Left kidney (tissue), 2 donors: ENCODE data around the gene LRRC4C. TPM values are rescaled to one million over a fixed set of nuclear protein-coding genes. Genes with fewer than 3 reads are reported as not detected.
"Not testable (repeated sequence)": the region's sequence is repeated elsewhere in the genome, so short reads cannot be mapped to it uniquely, and the experiment has no call there.

ENCODE experiments used
- DNase-seq: peaks from one replicate; pipeline ENCODE4 v3.0.0-alpha.2; 2013
- polyA plus RNA-seq: library from polyadenylated mRNA; unstranded; fragments of 120-200 nt; gene quantifications from one replicate; pipeline ENCODE4 v1.2.1, GENCODE V29; 2013; ENCODE audit not compliant: insufficient read length

Gene LRRC4C
- polyA plus RNA-seq, 1 donor: 17.0 TPM

DNA sequence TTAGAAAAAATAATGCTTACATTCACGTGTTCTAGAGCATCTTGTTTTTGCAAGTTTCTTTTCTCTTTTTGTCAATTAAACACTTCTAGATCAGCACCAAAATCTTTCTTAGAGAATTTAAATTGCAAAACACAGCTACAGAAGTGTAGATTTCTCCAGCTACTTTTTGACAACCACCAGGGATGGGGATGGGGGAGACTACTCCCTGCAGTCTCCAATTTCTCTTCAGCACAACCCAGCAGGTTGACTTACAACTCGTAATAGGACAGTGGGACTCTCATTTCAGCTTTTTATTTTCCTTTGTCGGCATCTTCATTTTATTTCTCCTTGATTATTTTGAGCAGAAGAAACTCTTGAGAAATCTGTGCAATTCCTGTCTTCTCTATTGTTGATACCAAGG is 441.2 kb downstream of the LRRC4C start:
- peak; percentile 10 for DNase-seq

DNA sequence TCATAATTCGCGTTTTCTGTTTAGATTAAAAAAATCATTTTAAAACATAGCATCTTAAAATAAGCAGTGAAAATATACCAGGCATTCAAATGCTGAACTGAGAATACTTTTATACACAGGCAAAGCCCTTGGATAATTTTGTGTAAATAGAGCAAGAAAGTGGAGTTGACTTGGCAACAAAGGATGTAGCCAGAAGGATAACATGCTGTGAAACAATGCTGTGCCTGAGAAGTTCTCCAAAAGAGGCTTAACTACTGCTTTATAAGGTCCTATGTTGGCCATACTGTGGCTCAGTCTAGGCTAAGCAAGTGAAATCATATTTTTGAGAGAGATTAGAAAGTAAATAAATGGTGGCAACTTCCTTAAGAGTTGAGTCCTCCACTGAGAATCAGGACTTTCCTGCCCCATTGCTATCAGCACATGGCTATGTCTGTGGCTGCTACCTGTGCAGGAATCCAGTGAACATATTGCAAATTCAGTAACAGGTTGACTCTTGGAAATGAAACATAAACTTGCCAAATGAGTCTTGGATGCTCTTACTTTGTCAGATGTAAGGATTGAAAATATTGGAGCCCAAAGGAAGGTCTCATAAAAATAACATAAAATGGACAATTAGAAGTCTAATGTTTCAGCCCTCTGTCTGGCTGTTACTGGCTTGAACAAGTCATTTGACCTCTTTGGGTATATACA is 448.9 kb downstream of the LRRC4C start:
- DNase-seq: no peak

DNA sequence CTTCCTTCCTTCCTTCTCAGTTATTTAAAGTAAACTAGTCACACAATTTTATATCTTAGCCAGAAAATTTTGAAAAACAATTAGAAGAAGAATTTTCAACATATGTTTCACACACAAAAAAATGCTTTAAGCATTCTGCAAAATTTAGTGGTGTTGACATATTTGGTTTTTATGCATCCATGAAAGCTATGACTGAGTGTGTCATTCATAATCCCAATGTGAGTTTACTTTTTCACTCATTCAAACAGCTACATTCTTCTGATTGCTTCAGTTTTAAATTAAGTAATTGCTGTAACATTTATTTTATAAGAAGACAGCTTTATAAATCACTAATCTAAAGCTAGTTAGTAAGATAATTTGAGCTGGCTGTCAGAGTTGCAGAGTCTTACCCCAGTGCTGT is 453.5 kb downstream of the LRRC4C start:
- no peak for DNase-seq

DNA sequence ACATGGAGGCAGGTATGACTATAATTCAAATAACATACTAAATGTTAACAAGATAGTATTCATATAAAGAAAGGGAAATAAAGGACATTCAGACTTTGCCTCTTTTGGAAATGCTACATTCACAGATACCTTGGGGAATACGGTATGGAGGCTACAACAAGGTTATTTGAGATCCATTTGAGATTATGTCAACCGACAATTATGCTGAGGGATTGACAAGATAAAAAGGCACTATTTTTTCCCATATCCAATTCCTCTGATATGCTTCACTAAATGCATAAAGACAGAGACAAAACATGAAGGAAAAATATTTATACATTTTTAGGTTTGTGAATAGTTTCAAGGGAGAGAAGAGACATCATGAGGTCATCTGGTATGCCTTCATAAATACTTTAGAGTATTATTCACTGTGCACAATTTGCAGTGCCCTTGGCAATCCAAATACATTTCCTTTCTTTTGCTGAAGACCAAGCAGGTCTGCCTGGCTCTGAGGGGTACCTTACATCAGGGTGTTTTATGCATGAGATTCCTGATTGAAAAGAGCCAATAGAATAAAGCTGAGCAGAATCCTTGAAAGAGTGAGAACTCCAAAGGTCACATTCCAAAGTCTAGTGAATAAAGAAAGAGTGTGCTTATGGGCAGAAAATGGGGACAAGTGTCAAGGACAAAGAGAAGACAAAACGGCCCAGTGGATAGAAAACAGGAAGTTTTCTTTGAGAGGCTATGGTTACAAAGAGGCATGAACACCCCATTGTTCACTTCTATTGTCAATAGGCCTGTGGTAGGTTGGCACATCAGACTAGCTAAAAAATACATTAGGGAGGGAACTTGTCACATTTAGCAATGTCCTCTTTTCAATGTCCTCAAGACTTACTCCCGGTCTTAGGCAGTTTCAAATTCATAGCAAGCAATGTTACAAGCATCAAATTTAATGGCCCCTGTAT is 455.8 kb downstream of the LRRC4C start:
- no peak for DNase-seq

DNA sequence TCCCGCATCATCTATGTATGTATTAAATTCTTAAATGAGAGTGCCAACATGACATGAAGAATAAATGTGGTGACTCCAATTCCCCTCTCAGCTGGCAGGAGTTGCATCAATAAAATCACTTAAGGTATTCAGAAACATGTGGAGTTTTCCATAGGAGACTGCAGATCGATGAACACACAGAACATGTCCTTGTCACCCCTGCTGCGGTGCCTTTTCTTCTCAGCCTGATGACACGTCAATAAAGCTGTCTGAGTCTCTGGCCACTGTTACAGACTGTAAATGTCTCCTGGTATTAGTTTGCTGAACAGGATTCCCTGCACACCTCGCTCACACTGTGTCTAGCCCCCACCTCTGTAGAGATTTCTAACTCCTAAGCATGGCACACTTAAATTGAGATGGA is 460.5 kb downstream of the LRRC4C start:
- no peak for DNase-seq

DNA sequence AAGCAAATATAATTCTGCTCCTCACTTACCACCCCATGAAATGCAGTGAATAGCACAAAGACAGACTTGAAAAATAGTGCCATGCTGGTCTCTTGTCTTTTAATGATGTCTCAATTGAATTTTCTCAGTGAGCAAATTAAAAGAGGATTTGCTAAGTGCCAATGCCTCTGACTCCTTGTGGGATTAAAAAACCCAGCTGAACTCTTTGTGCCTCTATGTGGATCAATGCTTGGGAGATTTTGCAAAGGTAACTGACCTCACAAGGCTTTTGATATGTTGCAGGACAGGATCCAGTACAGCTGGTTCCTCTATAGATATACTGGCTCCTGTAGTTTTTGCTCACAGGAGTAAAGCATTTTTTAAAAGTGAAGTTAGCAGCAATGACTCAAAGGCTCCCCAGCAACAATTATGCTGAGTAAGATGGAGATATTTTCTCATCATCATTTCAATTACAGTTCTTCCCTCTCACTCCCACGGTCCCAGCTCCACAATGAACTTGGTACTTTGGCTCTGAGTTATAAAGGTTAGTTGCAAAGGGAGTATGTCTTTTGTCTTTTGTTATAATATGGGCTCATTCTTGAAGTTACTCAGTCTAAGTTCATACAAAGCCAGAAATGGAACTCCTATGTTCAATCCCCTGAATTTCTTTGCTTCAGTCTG is 471.5 kb downstream of the LRRC4C start:
- no peak for DNase-seq

DNA sequence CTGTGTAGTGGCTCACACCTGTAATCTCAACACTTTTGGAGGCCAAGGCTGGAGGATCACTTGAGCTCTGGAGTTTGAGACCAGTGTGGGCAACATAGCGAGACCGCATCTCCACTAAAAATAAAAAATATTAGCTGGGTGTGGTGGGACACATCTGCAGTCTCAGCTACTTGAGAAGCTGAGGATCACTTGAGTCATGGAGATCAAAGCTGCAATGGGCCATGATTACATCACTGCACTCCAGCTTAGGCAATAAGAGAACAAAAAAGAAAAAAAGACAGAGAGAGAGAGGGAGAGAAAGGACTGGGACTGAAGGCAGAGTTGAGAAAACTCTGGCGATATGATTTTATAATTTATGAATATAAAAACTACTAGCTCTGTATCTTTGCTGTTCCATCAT is 473.1 kb downstream of the LRRC4C start:
- no peak for DNase-seq

DNA sequence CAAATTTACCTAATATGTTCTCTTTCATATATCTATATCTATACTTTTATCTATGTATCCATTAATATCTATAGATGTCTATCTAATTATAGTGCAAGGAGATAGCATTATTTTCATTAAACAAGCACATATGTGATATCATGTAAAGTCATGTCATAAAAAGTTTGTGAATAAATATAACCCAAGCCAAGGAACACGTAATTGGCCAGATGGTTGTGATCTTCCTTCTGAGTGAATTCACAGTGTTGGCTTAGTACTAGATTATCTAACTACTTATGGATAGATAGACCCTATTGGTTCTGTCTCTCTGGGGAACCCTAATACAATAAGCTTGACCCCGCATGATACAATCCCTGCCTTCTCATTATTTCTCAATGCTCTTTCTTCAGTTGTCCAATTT is 484.4 kb downstream of the LRRC4C start:
- no peak for DNase-seq

DNA sequence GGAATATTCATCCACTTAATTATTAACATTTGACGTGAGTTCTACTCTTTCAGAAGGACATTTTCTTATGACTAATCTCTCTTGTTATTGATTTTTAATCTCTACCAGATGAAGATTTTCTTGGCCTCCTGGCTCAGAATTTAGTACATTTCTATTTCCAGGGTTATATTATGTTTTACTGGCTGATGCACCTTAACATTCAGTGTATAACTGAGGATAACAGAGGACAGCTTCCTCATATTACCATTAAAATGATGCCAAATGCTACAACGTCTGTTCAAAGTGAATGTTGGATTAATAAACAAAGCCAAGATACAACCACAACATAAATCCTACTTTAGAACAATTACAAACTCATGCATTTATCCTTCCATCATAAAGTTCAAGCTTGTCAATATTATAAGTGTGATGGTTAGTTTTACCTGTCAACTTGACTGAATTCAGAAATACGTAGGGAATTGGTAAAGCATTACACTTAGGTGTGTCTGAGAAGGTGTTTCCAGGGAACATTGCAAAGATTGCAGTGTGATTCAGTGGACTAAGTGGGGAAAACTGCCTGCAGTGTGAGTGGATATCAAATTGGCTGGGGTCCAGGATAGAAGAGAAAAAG is 485.2 kb downstream of the LRRC4C start:
- DNase-seq: no peak

DNA sequence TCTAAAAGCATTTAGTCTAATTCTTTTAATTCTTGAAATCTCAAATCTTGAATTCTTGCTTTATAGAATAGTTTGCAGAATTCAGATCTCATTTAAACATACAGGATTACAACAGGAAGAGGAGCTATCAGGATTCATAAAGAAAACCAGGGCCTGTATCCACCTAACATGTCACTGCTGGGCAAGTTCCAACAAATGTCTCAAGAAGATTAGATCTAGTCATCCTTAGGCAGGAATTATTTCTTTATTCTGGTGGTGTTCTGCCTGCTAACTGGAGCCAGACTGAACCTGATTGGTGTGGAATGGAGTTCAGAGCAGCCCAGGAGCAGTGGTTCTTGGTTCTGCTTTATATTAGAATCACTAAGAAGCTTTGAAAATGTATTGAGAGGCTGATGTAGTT is 500.7 kb downstream of the LRRC4C start:
- DNase-seq: no peak

DNA sequence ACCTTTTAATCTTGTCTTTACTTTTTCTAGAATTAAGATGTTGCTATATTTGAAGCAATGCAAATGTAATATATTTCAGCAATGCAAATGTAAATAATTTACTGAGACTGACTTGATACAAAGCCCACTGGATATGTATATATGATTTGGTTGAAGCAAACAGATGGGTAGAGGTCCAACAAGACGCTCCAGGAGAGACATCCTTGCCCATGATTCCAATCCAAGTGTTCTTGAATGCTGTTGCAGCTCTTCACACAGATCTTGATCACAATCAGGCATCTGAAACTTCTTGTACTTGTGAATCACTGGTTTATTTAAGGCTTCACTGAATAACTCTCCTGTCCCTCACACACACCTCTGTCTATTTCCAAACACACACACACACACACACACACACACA is 507.0 kb downstream of the LRRC4C start:
- no peak for DNase-seq

DNA sequence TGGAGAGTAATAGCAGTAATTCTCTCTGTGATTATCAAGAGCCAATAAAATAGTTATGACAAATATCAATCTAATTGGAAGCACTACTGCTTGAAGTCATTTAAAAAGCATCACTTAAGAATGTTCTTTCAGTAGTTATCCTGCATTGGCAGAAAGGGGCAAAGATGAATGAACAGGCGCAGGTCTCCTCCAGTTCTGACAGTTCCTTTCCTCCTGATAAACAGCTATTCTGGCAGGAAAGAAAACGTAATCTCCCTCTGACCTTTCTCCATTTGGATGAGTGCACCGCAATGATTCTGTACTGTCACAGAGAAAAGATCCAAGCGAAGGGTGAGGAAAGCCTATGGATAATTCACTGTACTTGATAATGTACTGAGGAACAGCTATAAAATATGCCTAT is 521.5 kb downstream of the LRRC4C start:
- no peak for DNase-seq

DNA sequence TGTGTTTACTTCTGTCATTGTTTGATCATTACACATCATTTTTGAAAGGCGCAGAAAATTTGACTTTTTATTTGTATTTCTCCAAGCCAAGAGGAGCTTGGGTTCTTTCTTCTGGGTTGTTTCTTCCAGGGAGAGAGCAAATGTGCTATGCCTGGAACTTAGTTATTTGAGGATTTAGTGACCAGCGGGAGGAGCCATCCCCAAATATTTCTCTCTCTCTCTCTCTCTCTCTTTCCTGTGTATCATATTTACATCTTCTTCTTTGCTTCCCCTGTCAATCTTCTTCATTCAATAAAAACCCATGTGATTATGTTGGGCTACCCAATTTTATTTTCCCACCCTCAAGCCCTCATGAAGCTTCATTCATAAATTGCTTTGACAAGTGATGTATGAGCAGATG is 534.5 kb downstream of the LRRC4C start:
- DNase-seq: no peak

DNA sequence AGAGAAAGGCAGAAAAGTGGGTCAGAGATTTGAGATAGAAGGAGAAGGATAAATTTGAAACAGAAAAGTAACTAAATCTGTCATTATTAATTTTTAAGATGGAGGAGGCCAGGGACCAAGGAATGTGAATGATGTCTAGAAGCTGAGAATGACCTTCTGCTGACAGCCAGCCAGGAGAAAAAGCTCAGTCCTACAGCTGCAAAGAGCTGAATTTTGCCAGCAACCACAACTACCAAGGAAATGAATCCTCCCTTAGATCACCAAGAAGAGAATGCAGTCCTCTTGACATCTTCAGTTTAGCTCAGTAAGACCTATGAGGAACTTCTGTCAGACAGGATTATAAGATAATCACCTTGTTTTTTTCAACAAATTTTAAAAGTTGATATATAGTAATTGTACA is 538.2 kb downstream of the LRRC4C start:
- no peak for DNase-seq

DNA sequence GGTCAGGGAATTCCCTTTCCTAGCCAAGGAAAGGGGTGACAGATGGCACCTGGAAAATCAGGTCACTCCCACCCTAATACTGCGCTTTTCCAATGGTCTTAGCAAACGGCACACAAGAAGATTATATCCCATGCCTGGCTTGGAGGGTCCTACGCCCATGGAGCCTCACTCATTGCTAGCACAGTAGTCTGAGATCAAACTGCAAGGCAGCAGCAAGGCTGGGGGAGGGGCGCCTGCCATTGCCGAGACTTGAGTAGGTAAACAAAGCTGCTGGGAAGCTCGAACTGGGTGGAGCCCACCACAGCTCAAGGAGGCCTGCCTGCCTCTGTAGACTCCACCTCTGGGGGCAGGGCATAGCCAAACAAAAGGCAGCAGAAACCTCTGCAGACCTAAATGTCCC is 548.7 kb downstream of the LRRC4C start:
- not testable (repeated sequence) for DNase-seq

DNA sequence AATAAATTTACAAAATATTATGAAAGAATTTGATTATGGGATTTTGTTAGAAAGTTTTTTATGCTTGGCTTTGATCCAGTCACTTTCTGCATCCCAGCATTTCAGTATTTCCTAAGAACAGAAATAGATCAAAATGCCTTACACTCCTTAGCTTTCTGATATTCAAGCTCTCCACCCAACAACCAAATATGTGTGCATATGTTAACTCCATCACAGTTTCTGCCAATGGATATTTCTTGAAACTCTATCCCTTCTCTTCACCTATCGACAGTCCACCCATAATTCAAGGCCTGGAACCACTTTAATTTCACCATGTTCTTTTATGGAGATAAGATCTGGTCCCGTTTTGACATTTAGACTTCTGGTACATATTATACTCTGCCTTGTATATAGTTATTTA is 565.0 kb downstream of the LRRC4C start:
- DNase-seq: no peak

DNA sequence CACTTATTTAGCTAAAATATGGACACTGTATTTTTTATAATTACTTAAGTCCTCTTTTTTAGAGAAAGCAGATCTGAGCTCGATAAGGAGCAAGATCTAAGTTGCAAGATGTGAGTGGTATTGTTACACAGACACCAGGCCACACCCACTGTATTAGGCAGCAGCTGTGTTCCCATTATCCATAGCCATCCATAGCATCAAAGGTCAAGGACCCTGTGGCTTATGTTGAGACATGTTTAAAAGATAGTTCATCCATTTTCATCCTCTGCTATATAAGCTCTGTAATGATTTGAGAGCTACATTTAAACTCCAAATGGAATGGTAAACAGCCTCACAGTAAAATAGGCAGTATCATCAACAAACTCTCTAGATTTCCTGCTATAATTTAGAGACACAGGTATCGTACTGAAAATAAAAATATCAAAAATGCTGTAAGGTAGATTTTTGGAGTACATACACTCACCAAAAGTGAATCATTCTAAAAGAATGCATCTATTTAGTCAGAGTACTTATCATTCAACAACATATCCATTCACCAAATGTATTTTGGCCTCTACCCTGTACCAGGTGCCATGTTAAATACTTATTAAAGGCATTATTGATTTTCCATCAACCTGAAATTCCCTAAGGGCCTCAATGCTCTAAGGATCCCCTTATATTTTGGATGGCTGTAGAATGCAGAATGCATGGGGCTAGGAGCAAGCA is 574.0 kb downstream of the LRRC4C start:
- no peak for DNase-seq

DNA sequence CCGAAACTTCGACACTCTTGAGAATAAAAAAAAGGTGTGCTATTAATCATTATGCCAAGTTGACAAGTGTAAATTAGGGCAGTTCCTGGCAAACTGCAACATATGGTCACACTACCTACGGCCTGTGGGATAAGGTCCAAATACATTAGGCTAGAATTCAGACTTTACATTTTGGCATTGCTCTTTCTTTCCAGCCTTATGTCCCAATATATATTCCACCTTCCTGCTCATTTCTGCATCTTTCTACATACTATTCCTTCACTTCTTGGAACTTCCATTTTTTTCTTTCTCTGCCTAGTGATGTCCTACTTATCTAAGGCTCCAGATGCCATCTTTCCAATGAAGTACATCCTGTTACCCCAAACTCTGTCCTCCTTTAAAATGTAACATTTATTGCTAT is 577.2 kb downstream of the LRRC4C start:
- DNase-seq: no peak

DNA sequence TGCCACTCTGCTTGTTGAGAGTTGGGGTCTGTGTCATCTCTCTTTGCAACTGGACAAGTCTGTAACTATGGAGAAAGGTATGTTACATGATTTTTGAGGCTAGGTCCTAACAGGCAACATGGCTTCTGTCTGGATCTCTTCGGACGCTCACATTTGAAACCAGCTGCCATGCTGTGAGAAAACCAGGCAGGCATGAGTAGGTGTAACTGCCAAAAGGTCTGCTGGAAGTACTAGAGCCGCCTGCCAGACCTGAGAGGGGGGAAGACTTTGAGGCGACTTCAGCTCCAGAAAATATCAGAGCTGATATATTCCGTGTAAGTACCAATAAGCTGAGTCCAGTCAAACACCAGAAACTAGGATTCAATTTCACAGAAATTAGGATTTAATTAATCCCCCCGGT is 579.5 kb downstream of the LRRC4C start:
- no peak for DNase-seq

DNA sequence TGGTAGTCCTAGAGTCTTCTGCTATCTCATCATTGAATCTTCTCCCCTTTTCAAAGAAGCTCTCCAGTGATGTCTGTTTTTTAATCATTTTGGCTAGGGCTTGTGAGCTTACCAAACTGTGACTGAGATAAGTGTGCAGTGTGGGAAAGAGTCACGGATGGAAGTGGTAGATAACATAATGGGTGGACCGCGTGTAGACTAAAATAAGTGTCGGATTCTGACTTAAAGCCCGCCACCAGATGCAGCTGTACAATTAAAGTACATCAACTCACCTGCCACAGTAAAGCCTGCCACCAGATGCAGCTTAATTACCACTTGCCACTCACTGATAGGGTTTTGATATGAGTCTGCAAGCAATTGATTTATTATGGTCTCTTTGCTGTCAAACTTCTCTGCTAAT is 581.5 kb downstream of the LRRC4C start:
- no peak for DNase-seq

DNA sequence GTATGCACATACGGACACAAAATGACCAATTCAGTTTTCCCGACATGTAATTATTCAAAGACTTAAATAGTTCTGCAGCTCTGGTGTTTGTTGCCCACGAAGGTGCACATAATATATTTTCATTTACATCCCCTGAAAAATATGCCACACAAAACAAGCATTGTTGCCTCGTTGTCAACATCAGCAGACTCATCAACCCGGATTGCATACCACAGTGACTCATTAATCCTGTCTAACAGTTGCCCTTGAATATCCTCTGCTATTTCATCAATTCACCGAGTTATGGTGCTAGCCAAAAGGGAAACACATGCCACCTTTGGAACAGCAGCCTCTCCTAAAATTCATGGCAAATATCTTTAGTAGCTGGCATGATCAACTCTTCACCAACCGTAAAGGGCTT is 582.2 kb downstream of the LRRC4C start:
- no peak for DNase-seq
